DND-41 (cell line): Measurements from ENCODE around the gene ATXN7L1.

Experiments
- EZH2 ChIP-seq: IDR thresholded peaks from 3 replicates; pipeline ENCODE4 v1.6.1; 2012; ENCODE audit warnings: borderline replicate concordance, low read depth, mild to moderate bottlenecking, moderate library complexity, low read length, inconsistent platforms; ENCODE audit not compliant: severe bottlenecking
- TF ChIP-seq, protein P1 (sequence below): IDR thresholded peaks from 2 replicates; pipeline ENCODE4 v1.5.1; 2012; ENCODE audit warnings: borderline replicate concordance, low read length, moderate library complexity, mild to moderate bottlenecking; ENCODE audit not compliant: poor library complexity, severe bottlenecking; ENCODE audit errors: extremely low read depth

DNA sequence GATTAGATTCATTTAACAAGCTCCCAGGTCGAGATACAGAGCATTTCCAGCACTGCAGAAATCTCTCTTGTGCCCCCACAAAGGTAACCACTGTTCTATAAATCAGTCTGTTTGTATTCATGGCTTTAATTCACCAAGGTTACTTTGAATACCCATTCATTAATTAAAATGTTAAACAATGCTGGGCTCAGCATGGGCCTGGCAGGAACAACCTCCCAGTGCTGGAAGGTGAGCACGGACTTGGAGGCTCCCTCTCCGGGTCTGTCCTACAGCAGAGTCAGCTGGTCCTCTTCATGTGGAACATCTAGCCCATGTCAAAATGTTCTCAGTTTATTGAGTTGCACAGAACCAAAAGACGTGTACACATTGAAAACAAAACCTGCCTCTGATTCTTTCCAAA, 279.5 kb downstream of the ATXN7L1 start:
- TF ChIP-seq EZH2: no peak
- TF ChIP-seq, protein P1, sequence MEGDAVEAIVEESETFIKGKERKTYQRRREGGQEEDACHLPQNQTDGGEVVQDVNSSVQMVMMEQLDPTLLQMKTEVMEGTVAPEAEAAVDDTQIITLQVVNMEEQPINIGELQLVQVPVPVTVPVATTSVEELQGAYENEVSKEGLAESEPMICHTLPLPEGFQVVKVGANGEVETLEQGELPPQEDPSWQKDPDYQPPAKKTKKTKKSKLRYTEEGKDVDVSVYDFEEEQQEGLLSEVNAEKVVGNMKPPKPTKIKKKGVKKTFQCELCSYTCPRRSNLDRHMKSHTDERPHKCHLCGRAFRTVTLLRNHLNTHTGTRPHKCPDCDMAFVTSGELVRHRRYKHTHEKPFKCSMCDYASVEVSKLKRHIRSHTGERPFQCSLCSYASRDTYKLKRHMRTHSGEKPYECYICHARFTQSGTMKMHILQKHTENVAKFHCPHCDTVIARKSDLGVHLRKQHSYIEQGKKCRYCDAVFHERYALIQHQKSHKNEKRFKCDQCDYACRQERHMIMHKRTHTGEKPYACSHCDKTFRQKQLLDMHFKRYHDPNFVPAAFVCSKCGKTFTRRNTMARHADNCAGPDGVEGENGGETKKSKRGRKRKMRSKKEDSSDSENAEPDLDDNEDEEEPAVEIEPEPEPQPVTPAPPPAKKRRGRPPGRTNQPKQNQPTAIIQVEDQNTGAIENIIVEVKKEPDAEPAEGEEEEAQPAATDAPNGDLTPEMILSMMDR: no peak
